Measurements from ENCODE around the gene NAPG.
"Not testable (repeated sequence)": the region's sequence is repeated elsewhere in the genome, so short reads cannot be mapped to it uniquely, and the experiment has no call there.

The NAPG gene

DNA sequence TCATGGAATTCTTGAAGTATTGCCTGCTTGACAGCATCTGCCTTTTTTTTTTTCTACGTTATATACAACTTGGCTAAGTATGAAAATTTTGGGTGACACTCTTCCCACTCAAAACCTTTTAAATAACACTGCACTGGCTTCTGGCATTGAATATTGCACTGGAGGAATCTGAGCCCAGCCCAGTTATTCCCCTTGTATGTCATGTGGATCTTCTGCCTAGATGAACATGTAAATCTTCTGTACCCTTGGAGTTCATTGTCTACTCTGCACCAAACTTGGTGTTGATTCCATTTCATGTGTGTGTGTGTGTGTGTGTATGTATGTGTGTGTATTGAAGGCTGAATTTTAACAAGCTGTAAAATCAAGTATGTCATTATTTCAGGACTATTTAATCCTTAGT is 59.4 kb downstream of the NAPG start:
- no peak for DNase-seq

GRCh38 chr18:10588975-10589374 is 63.1 kb downstream of the NAPG start:
- no peak for DNase-seq

GRCh38 chr18:10590412-10590811 is 64.6 kb downstream of the NAPG start:
- DNase-seq: no peak

GRCh38 chr18:10591896-10592295 is 66.1 kb downstream of the NAPG start:
- no peak for DNase-seq

DNA sequence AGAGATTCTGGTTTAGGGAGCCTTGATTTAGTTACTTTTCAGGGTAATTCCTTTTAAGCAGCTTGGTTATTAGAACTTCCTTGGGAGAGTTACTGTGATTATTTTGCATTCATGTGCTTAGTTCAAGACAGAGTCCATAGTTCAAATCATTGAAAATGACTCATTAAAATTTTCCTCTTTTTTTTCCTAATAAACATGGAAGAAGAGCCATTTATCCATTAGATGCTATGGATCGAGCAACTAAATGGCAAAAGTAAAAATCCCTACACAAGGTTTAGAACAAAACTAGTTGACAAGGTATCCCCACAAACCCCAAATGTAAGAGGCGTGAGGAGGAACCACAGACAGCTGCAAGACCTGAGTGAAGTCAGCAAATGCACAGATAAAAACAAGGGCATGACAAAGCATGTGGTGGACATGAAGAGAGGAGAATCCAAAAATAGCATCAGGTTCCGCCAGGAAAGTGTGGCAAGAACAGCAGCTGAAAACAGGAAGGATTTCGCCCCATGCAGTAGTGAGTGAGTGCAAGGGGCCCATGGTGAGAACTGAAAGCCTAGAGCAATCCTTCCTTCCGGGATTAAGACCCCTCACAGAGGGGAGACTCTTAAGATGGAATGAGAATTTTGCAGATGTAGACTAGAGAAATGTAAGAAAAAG is 67.7 kb downstream of the NAPG start:
- DNase-seq: not testable (repeated sequence)

DNA sequence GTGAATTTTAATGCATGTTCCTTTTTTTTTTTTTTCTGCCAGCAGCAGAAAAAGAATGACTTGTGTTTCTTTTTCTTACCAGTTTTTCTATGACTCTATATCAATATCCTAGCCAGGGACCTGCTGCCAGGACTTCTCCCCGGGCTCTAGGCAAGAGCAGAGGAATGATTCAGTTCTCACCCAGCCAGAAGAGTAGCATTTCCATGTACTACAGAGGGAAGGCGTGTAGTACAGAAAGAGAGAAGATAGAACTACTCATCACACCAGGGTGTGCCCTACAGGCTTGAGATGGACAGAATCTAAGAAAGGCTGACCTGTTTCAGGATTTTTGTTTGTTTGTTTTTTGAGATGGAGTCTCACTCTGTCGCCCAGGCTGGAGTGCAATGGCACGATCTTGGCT is 70.1 kb downstream of the NAPG start:
- DNase-seq: not testable (repeated sequence)

DNA sequence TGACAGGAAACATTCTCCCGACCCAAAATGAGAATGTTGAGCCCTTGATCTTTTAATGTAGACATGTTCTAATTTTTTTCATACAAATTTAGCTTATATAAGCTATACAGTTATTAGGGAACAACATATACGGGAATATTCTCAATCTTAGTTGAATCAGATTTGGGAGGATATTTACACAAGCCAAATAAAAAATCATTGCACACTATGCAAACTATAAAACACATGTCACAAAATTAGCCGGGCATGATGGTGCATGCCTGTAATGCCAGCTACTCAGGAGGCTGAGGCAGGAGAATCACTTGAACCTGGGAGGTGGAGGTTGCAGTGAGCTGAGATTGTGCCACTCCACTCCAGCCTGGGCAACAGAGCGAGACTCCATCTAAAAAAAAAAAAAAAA is 71.9 kb downstream of the NAPG start:
- not testable (repeated sequence) for DNase-seq

DNA sequence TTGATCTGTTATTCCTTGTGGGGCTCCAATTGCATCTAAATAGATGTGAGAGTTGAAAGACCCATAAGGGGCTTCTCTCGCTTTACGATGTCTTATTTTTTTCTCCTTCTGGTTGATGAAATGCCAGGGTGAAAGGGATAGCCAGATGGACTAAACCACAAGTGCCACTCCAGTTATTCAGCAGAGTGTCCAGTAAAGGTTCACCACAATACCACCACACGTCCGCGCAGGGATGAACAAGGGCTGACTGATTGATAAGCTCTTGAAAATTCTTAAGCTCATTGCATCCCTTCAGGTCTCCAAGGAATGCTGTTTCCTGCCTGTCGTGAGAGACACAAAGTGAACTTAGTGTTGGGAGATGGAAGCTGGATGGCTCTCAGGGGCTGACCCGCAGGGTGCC is 74.9 kb downstream of the NAPG start:
- DNase-seq: not testable (repeated sequence)
